ENCODE data around the gene UBE2R2. TPM values are rescaled to one million over a fixed set of nuclear protein-coding genes. Genes with fewer than 3 reads are reported as not detected.
"Not testable (repeated sequence)": the region's sequence is repeated elsewhere in the genome, so short reads cannot be mapped to it uniquely, and the experiment has no call there.

The UBE2R2 gene
- total and polyA plus RNA-seq, 10 of the 15 experiments (the other 5 are each of a cell fraction or from before 2014, with no cell fraction given): 7.2 to 32.8 (median 17.2) TPM

DNA sequence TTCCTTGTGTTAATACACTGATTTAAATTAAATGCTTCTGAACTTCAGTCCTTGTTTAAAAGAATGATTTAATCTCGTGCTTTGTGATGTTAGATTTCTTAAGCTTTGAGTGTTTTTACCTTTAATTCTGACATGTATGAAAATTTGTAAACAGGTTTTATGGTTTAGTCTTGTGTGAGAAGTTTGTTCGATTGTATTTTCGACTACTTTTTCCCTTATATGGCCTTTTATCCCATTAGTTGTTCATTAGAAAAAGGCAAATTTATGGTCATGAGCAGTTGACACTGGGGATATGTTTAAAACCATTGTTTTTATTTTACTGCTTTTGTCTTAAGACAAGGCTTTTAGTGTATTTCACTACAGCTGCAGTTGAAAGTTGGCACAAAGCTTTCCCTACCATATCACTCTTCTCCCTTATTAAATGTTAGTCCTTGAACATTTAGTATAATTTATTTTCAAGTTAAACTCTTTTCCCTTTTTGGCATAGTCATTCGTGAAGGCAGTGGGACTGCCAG is 3.3 kb downstream of the UBE2R2 start:
- H3K27me3 ChIP-seq (replicated peaks in 1 of 2; ENCODE audit: control insufficient read depth in 2 of 2, insufficient read depth in 2 of 2, low read length in 1 of 2): no peaks in the 10 kb centered on the region
- H3K4me3 ChIP-seq: peak overlapping the region; percentile 95; the same call in 1 of the 2 replicates
- peak overlapping the region; percentile 38 for H3K4me2 ChIP-seq (ENCODE audit: control insufficient read depth, insufficient read depth)
- no peaks in the 10 kb centered on the region for H4K20me1 ChIP-seq (ENCODE audit: control insufficient read depth, insufficient read depth)
- peaks cover 76% of the 10 kb centered on the region for H3K79me2 ChIP-seq (ENCODE audit: control insufficient read depth, insufficient read depth, low read length)
- H3K4me1 ChIP-seq (ENCODE audit: control insufficient read depth, insufficient read depth, low read length): peaks cover 20% of the 10 kb centered on the region
- in situ Hi-C loops (cut with MboI): no loop called here
- H3K9me3 ChIP-seq (replicated peaks; ENCODE audit: control insufficient read depth, insufficient read depth, low read length): no peaks in the 10 kb centered on the region
- ATAC-seq (no peak), DNase-seq (ENCODE audit: low read depth, low spot score) (no peak), FAIRE-seq (no peak)
- TF ChIP-seq, protein P1, sequence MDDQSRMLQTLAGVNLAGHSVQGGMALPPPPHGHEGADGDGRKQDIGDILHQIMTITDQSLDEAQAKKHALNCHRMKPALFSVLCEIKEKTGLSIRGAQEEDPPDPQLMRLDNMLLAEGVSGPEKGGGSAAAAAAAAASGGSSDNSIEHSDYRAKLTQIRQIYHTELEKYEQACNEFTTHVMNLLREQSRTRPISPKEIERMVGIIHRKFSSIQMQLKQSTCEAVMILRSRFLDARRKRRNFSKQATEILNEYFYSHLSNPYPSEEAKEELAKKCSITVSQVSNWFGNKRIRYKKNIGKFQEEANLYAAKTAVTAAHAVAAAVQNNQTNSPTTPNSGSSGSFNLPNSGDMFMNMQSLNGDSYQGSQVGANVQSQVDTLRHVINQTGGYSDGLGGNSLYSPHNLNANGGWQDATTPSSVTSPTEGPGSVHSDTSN (IDR thresholded peaks at IDR 0.05; ENCODE audit: insufficient replicate concordance, low read depth, low read length): no peak
- intact Hi-C loops (cut with micrococcal nuclease; ENCODE audit: unreplicated experiment): no loop called here
- ChIA-PET SMC1A (ENCODE audit: uncharacterized antibody, unreplicated experiment) (interaction anchor here (0.8 to 1.4 kb wide), 3 partner anchors 14 to 254 kb away, joined by 4 to 5 read pairs (median 4); no protein-coding TSS in a partner anchor), POLR2A (interaction anchor here (0.6 kb wide), 1 partner anchor 58 kb away, joined by 3 read pairs; no protein-coding TSS in a partner anchor), CTCF (interaction anchor here (0.7 kb wide), 1 partner anchor 83 kb away, joined by 3 read pairs; no protein-coding TSS in a partner anchor), RAD21 (ENCODE audit: unreplicated experiment) (interaction anchor here (1.3 to 1.6 kb wide), 2 partner anchors 14 to 30 kb away, joined by 3 read pairs; no protein-coding TSS in a partner anchor)
- no peak overlapping the region for H2AFZ ChIP-seq (ENCODE audit: control insufficient read depth, low read depth, low read length)
- no peak overlapping the region for H3K9ac ChIP-seq (ENCODE audit: control insufficient read depth, insufficient read depth, low read length)
- no peak overlapping the region for H3K27ac ChIP-seq (ENCODE audit: control insufficient read depth, insufficient read depth)
- no peaks in the 10 kb centered on the region for H3K36me3 ChIP-seq (ENCODE audit: control insufficient read depth in 2 of 2, insufficient read depth in 2 of 2, low read length in 1 of 2)
- no TSS peak for BruUV-seq (replicated peaks)
- 69% methylated on average over 4 of the region's 4 CpGs for whole genome bisulfite sequencing (ENCODE audit: insufficient coverage, insufficient replicate concordance, low lambda C conversion rate, missing lambda C conversion rate)

- ChIA-PET POLR2A (interaction anchor here (0.6 to 1.7 kb wide), 2 partner anchors 11 to 67 kb away, joined by 5 to 6 read pairs; no protein-coding TSS in a partner anchor), RAD21 (ENCODE audit: unreplicated experiment) (interaction anchor here (0.7 to 2.1 kb wide), 3 partner anchors 10 to 15 kb away, joined by 3 to 8 read pairs (median 4); no protein-coding TSS in a partner anchor), CTCF (interaction anchor here (0.8 to 2.8 kb wide), 4 partner anchors 10 to 34 kb away, joined by 3 to 19 read pairs (median 8); no protein-coding TSS in a partner anchor), SMC1A (ENCODE audit: uncharacterized antibody, unreplicated experiment) (interaction anchor here (0.6 to 2.7 kb wide), 5 partner anchors 11 to 34 kb away, joined by 3 to 15 read pairs (median 7); no protein-coding TSS in a partner anchor)
- peak overlapping the region; percentile 42; the same call in 1 of the 2 replicates for H3K4me3 ChIP-seq
- TF ChIP-seq SREBF2 (IDR thresholded peaks at IDR 0.05; ENCODE audit: low read length) (no peak), CHD1 (IDR thresholded peaks at IDR 0.05; ENCODE audit: low read depth, low read length) (no peak)
- DNase-seq (ENCODE audit: low read depth, low spot score) (no peak), FAIRE-seq (no peak), ATAC-seq (peak; percentile 51)
- H3K36me3 ChIP-seq (ENCODE audit: control insufficient read depth in 2 of 2, insufficient read depth in 2 of 2, low read length in 1 of 2): no peaks in the 10 kb centered on the region; a peak in 1 of 4 replicates
- BruUV-seq (replicated peaks): no TSS peak
- H3K4me1 ChIP-seq (ENCODE audit: control insufficient read depth, insufficient read depth, low read length): peaks cover 12% of the 10 kb centered on the region
- H3K4me2 ChIP-seq (ENCODE audit: control insufficient read depth, insufficient read depth): peak overlapping the region; percentile 84
- H3K79me2 ChIP-seq (ENCODE audit: control insufficient read depth, insufficient read depth, low read length): peaks cover 82% of the 10 kb centered on the region
- in situ Hi-C loops (cut with MboI): no loop called here
- H2AFZ ChIP-seq (ENCODE audit: control insufficient read depth, low read depth, low read length): no peak overlapping the region
- WGBS (ENCODE audit: insufficient coverage, insufficient replicate concordance, low lambda C conversion rate, missing lambda C conversion rate): 33% methylated on average over 3 of the region's 3 CpGs
- H3K9ac ChIP-seq (ENCODE audit: control insufficient read depth, insufficient read depth, low read length): no peak overlapping the region; the same call in 1 of the 2 replicates
- intact Hi-C loops (cut with micrococcal nuclease; ENCODE audit: unreplicated experiment): no loop called here
- no peaks in the 10 kb centered on the region; the same call in 1 of the 2 replicates for H4K20me1 ChIP-seq (ENCODE audit: control insufficient read depth, insufficient read depth)
- H3K9me3 ChIP-seq (replicated peaks; ENCODE audit: control insufficient read depth, insufficient read depth, low read length): no peaks in the 10 kb centered on the region
- peak overlapping the region; percentile 25; the same call in 1 of the 2 replicates for H3K27ac ChIP-seq (ENCODE audit: control insufficient read depth, insufficient read depth)
- H3K27me3 ChIP-seq (replicated peaks in 1 of 2; ENCODE audit: control insufficient read depth in 2 of 2, insufficient read depth in 2 of 2, low read length in 1 of 2): no peaks in the 10 kb centered on the region
Measured at GRCh38 chr9:33823801-33824200, 6.8 kb downstream of the UBE2R2 start.

GRCh38 chr9:33827285-33827684 is 10.3 kb downstream of the UBE2R2 start:
- ChIA-PET CTCF (interaction anchor here (1.3 to 2.4 kb wide), 2 partner anchors 14 to 25 kb away, joined by 3 to 8 read pairs; no protein-coding TSS in a partner anchor), RAD21 (ENCODE audit: unreplicated experiment) (interaction anchor here (1.2 kb wide), 1 partner anchor 14 kb away, joined by 3 read pairs; no protein-coding TSS in a partner anchor), SMC1A (ENCODE audit: uncharacterized antibody, unreplicated experiment) (interaction anchor here (1.2 to 1.8 kb wide), 2 partner anchors 9 to 13 kb away, joined by 4 to 7 read pairs; no protein-coding TSS in a partner anchor)
- WGBS (ENCODE audit: insufficient coverage, insufficient replicate concordance, low lambda C conversion rate, missing lambda C conversion rate): 97% methylated on average over 11 of the region's 11 CpGs
- H3K27me3 ChIP-seq (replicated peaks in 1 of 2; ENCODE audit: control insufficient read depth in 2 of 2, insufficient read depth in 2 of 2, low read length in 1 of 2); POLR2A ChIA-PET; H3K36me3 ChIP-seq (ENCODE audit: control insufficient read depth in 2 of 2, insufficient read depth in 2 of 2, low read length in 1 of 2); H3K4me2 ChIP-seq (ENCODE audit: control insufficient read depth, insufficient read depth); H2AFZ ChIP-seq (ENCODE audit: control insufficient read depth, low read depth, low read length); H3K9ac ChIP-seq (ENCODE audit: control insufficient read depth, insufficient read depth, low read length); intact Hi-C loops (cut with micrococcal nuclease; ENCODE audit: unreplicated experiment); H3K27ac ChIP-seq (ENCODE audit: control insufficient read depth, insufficient read depth); H3K4me3 ChIP-seq; DNase-seq (ENCODE audit: low read depth, low spot score); in situ Hi-C loops (cut with MboI); BruUV-seq (replicated peaks); FAIRE-seq; ATAC-seq; H4K20me1 ChIP-seq (ENCODE audit: control insufficient read depth, insufficient read depth); H3K9me3 ChIP-seq (replicated peaks; ENCODE audit: control insufficient read depth, insufficient read depth, low read length): not testable (repeated sequence)
- Histone ChIP-seq H3K79me2 (ENCODE audit: control insufficient read depth, insufficient read depth, low read length) (peaks cover 67% of the 10 kb centered on the region), H3K4me1 (ENCODE audit: control insufficient read depth, insufficient read depth, low read length) (peaks cover 12% of the 10 kb centered on the region)

Measured in GM12878 (cell line).